T-helper 9 cell (primary cell): ENCODE measurements around the gene LCE1F.

ENCODE experiments used
- DNase-seq: peaks from one replicate; pipeline ENCODE4 v3.0.0-alpha.2; 2020
- total RNA-seq, 2 donors: gene quantifications; one replicate each; lab custom pipeline; 2026; lab: John Stamatoyannopoulos, UW

Gene LCE1F, protein sequence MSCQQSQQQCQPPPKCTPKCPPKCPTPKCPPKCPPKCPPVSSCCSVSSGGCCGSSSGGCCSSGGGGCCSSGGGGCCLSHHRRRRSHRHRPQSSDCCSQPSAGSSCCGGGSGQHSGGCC
- total RNA-seq, result 0 reads per million in 2 donors

DNA sequence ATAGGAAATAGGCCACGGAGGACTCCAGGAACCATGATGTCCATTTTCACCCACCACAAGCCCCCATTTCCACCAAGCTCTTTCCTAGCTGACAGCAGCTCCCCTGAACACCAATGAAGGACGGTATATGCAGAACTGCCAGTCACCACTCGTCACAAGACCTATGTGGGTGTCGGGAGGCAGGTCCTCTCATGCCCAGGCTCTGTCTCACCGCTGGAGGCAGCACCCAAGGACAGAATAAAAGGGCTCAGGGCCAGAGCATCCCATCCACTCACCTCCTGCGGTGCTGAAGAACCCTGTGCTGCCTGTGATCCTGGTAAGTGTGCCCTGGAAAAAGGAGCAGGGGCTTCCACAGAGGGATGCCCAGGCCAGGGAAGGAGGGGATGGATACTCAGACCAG lies at the start of gene LCE1F:
LCE1F (plus strand) TSS at position 266 of the 400 bp plus-strand sequence. CDS start 1,232 bp downstream, outside the sequence.
- DNase-seq, result no peak

DNA sequence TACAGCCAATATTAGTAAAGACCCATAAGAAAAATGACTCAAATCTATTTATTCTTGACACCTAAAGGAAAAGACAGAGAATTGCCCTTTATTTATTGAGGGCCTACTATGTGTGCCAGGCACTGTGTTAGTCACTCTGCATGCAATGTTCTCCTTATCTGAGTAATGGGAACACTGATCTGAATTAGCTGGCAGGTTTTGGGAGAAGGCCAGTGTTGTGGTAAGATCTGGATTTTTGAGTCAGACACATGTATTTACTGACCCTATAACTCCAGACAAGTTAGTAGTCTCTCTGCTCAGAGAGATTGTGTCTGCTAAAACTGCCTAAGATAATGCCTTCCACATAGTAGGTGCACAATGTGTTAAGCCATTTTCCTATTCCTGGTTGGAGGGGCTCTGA lies 49.7 kb upstream of the LCE1F start:
- no peak for DNase-seq

DNA sequence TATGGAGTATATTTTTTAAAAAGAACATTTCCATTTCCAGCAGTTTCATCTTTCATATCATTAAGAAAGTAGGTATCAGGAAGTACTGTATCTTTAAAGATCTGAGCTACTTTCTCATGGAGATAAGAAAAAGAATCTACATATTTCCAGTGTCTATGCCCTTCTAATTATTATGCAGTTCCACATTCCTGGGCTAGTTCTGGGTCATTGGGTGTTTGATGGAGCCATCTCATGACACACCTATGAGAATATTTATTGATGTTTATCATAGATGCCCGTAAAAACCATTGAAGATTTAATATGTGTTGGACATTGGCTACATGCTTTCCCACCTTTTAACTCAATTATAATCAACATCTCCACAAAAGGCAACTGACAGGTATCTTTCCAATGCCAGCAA lies 46.0 kb upstream of the LCE1F start:
- DNase-seq, result no peak

DNA sequence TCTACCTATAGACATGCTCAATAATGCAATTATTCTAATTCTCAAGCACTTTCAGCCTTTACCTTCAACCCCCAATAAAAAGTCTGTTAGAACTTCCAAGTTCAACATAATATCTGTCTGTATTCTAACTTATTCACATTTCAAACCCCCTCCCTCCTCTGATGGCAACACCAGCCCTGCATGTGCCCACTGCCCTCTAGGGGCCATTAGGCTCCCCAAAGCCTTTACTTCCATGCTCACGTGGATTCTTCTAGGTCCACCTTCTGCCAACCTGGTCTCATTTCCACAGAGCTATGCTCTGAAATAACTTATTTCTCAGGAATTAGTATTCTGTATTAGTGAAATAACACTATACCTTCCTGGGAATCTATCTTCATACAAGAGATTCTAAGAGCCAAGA lies 39.3 kb upstream of the LCE1F start:
- DNase-seq, result no peak

DNA sequence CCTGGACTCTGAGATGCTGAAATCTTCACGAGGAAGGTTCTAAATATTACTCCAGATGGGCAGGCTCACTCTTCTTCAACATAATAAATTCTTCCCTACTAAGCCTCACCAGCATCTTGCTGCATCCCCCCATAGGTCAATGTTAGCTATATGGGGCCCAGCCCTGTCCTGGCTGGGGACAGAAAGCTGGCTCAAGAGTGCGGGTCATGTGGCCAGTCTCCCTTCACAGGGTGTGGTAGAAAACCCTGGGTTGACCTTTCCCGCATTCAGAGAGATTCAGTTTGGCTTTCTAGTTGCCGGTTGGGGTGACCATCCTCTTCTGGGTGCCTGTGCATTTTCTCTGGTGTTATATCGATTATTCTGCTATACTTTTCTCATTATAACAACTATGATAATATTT lies 36.9 kb upstream of the LCE1F start:
- no peak for DNase-seq

DNA sequence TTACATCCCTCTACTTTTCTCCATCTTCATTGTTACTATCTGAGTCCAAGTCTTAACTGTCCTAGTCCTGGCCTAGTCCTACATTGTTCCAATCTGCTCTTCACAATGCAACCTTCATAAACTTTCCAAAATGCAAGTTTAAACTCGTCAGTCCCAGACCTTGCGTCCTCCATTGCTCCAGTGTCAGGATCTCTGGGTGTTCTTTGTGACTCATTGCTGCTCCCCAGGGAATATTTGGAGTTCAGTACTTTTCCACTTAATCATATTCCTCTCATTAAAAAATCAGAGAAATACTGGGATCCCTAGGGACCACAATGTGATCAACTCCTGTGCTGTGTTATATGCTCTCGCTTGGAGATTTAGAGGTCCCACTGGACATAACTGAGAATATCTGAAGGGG lies 35.1 kb upstream of the LCE1F start:
- no peak for DNase-seq

DNA sequence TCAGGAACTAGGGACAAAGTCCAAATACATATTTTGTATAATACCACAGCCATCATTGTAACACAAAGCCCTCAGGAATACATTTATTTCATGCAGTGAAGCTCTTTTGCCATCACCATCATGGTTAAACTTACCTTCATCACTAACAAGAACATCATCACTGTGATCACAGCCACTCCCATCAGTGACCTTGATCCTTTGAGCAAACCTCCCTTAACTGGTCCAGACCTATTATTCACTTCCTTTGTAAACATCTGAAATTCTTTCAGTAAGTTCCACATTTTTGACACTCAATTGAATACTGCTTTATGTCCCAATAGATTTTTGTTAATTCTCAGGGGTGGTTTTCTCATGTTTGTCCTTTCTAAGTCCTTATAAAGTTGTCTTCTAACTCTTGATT lies 33.3 kb upstream of the LCE1F start:
- no peak for DNase-seq

DNA sequence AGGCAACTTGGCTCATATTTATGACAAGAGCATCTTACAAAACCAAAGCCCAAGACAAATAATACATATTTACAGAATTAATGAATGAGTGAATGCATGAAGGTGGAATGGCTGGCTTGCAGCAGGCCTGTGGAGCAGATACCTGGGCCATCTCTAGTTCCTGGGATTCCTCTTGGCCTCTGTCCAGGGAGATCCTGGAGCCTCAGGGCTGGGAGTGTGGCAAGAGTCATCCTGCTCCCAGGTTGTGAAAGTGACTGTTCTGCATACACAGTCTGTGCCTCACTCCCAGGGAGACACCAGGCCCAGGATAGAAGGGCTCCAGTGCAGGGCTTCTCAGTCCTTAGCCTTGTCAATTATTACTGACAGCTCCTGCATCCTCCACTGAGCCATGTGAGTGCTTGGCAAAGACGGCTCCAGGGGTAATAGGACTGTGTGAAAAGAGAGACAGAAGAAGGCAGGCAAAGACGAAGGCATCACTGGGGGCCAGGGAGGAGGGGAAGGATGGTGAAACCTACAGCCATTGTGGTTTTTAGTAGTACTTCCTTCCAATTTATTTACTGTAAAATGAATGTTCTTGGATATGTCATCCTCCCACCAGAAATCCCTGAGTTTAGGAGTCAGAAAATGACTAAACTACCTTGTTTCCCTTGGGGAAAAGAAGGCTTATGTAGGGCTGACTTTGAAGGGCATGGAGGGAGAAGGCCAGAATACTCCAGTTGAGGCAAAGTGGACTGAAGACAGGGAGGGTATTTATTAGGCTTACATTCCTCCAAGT lies 31.4 kb upstream of the LCE1F start:
- no peak for DNase-seq

DNA sequence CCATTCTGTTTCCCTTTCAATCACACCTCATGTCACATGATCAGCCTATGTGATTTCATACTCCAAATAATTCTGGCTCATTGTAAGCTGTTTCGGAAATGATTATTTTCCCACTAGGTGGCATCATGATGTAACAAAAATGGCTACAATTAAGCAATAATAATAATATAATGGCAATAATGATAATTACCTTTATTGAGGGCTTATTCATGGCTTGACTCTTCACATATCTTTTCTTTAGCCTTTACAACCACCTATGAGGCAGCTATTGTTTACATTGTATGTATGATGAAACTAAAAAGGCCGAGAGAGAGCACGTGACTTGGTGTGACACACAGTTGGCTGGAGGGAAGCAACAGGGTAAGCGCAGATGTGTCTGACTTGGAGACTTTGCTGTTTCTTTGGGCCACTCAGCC lies 29.6 kb upstream of the LCE1F start:
- no peak for DNase-seq

DNA sequence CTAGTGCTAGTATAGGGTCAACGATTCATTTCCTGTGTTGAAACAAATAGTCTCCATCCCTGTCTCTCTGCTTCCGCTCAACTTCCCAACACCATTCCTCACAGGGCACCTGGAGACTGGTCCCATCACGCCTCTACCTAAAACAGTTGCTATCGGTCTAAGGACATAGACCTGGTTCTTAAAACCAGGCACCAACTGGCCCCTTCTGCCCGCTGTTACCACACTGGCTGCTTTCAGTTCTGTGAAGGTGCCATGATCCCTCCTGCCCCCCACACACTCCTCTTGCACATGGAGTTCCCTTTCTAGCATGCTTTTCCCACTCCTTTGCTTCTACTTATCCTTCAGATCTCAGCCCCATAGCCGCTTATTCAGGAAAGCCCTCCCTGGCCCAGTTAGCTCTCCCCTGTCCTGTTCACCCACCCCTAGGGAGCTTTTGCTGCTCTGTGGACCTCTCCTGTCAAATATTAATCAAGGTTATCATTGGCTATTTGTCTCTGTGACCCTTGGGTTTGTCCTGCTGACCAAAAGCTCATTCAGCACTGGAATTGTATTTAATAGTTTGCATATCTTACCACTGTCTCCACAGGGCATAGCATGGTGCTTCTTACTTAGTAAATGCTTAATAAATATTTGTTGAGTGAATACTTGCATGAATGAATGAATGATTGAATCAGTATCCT lies 29.0 kb upstream of the LCE1F start:
- DNase-seq, result no peak

DNA sequence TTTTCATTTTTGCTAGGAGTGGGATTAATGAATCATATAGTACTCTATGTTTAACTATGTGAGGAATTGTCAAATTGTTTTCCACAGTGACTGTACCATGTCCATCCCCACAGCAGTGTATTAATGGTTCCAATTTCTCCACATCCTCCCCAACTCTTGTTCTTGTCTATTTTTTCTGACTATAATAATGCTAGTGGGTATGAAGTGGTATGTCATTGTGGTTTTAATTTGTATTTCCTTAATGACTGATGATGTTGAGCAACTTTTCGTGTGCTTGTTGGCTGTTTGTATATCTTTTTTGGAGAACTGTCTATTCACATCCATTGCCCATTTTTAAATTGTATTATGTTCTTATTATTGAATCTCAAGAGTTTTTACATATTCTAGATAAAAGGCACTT lies 27.1 kb upstream of the LCE1F start:
- no peak for DNase-seq

DNA sequence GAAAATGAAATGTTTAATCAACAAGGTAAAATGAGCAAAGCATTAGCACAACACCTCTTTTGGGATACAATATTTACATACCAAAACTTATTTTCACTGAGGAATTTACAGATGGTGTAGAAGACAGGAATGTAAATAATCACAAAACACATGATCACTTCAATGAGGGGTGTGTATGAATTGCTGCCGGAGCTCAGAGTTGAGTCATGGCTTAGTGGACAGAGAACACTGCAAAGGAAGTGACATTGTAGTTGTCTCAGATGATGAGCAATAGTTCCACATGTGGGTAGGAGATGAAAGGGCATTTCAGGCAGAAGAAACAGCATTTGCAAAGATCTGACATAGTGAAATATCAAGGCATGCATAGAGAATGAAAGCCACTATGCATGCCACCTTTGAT lies 22.7 kb upstream of the LCE1F start:
- no peak for DNase-seq

DNA sequence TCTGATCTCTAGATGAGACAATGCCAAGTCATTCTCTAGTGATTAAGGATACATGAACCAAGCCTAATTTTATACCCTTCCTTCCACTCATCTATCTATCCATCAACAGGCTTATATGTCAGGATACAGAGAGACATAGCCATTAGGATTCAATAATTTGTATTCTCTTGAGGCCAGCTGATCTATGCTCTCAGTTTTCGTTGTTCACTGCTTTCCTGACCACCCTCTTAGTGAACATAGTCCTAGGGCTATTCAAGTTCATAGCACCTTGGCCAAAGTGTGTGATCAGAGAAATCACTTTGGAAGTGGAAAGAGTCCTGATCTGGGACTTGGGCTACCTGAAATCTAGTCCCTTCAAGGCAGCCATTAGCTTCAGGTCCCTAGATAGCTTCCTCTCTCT lies 21.4 kb upstream of the LCE1F start:
- no peak for DNase-seq

DNA sequence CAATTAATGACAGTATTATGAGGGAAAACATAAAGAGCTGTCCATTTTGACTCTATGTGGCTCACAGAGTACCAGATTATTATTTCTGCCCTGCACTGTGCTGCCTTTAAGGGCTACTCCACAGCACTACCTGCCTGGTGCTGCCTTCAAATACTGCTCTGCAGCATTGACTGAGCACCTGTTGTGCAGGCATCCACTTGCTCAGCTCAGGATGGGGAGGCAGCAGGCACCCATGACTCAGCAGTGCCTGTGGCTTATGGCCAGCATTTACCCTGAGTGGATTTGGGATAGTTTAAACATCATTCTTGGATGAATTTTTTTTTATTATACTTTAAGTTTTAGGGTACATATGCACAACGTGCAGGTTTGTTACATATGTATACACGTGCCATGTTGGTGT lies 18.1 kb upstream of the LCE1F start:
- DNase-seq, result no peak

DNA sequence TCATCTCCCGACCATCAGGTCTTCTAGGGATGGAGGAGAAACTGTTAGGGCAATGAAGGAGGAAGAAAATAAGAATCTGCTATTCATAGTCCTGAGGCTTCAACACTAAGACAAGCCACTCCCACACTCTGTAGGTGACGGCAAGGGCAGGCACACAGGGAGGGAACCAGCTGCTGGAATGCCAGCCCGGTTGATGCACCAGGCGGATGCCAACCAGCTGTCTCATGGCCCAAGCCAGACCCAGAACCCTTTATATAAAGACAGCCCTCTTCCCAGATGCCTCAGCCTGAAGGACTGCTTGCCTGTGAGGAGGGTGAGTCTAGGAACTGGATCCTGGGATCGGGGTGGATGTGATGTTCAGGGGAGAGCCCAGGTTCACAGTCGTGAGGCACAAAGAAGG lies 17.2 kb upstream of the LCE1F start, which contains the start of gene KPRP:
KPRP (plus strand) TSS at position 279 of the 400 bp plus-strand sequence. CDS start 1,564 bp downstream, outside the sequence.
- DNase-seq, result no peak

DNA sequence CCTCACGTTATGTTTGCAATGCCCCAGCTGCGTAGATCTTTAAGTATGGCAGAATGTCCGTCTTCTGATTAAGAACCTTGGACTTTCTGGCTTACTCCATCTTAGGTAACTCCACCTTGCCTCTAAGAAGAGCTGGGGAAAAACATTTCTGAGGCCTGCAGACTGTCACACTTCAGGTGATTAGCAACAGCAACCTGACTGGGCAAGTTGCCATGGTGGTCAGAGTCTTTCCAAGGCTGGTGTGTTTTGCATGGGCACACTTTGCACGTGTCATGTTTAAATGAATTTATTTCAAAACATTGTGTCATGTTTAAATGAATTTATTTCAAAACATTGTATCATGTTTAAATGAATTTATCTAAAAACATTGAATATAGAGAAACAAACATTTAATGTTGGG lies 16.3 kb upstream of the LCE1F start:
- no peak for DNase-seq

DNA sequence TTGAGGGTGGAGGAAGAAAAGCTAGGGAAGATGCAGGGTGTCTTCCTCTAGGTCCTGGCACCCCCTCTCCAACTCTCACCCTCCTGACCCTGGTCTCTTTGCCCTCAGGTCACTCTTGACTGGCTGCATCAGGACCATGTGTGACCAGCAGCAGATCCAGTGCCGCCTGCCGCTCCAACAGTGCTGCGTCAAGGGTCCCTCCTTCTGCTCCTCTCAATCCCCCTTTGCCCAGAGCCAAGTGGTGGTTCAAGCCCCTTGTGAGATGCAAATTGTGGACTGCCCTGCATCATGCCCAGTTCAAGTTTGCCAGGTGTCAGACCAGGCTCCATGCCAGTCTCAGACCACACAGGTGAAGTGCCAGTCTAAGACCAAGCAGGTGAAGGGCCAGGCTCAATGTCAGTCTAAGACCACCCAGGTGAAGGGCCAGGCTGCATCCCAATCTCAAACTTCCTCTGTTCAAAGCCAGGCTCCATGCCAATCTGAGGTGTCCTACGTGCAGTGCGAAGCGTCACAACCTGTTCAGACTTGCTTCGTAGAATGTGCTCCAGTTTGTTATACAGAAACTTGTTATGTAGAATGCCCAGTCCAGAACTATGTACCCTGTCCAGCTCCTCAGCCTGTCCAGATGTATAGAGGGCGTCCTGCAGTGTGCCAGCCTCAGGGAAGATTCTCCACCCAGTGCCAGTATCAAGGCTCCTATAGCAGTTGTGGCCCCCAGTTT lies 15.3 kb upstream of the LCE1F start:
- DNase-seq, result no peak

DNA sequence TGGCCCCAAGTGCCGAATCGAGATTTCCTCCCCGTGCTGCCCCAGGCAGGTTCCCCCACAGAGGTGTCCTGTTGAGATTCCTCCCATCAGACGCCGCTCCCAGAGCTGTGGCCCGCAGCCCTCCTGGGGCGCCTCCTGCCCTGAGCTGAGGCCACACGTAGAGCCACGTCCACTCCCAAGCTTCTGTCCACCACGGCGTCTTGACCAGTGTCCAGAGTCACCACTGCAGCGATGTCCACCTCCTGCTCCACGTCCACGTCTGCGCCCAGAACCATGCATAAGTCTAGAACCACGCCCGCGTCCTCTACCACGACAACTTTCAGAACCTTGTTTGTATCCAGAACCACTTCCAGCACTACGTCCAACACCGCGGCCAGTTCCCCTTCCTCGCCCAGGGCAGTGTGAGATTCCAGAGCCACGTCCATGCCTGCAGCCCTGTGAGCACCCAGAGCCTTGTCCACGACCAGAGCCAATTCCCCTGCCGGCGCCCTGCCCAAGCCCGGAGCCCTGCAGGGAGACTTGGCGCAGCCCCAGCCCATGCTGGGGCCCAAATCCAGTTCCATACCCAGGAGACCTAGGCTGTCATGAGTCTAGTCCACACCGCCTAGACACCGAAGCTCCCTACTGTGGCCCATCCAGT lies 14.3 kb upstream of the LCE1F start:
- DNase-seq, result no peak

DNA sequence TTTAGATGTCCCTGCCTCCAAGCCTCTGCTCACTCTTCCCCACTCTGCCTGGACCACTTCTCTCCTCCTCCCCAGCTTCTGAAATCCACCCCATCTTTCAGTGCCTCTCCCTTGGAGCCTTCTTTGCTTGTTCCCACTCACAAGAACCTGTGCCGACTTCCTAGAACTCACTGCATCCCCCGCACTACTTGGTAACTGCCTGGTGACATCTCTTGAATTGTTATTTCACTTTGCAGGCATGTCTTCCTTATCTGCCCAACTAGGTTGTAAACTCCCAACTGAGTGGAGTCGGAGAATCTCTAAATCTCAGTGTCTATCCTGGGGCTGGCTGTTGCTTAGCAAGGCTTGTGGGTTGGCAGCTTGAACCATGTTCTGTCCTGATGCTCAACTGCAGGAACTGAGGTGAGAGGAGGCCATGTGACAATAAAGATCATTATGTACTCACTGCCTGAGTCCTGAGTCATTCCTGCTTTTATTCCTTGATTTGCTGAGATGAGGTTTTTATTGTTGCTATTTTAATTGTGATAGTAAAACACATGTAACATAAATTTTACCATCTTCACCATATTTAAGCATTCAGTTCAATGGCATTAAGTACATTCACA lies 13.2 kb upstream of the LCE1F start:
- no peak for DNase-seq

DNA sequence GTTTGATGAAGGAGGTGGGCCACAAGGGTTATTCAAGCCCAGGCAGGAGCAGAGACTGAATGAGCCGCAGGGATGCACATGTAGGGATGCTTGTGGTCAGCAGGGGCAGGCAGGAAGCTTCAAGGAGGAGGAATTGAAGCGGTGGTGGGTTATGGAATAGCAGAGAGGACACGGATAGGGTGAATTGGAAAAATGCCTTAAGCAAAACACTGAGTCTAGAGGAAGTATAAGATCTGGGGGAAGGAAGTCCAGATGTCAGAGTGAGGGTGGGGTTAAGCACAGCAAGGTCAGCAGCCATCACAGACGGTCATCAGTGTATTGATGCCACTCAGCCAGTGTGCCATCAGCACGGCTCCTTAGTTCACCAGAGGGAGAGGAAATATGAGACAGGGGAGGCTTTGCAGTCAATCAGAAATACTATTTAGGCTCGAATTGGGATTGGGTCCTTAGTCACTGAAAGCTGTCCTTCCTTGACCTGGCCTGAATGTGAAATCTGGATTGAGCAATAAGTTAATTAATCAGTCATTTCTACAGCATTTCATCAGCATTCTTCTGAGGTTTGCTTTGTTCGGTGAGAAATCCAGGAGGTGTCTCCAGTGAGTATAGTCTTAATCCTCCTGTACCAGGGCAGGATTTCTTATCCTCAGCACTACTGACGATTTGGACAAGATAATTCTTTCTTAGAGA lies 6.0 kb upstream of the LCE1F start:
- DNase-seq, result no peak

DNA sequence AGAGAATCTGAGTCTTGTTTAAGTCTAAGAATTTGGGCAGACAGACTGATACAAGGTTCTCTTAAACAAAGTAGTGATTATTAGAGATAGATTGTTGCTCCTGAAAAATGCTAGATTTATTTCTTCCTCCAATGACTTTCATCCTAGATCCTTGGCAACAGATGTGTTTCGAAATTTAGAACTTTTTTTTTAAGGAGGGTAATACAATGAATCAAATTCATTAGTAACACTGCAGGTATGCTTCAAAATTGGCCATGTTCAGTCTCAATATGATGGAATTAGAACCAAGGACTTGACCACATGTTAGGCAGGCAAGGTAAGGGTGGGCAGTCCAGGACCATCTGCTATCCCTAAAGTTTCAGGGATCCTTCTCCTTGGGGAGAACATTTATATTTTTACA lies 4.5 kb upstream of the LCE1F start:
- DNase-seq, result no peak

DNA sequence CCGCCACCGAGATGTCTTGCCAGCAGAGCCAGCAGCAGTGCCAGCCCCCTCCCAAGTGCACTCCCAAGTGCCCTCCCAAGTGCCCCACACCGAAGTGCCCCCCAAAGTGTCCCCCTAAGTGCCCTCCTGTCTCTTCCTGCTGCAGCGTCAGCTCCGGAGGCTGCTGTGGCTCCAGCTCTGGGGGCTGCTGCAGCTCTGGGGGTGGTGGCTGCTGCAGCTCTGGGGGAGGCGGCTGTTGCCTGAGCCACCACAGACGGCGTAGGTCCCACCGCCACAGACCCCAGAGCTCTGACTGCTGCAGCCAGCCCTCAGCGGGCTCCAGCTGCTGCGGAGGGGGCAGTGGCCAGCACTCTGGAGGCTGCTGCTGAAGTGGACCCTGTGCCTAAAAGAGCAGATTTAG lies 1.4 kb downstream of the LCE1F start:
- no peak for DNase-seq
